ENCODE results near the gene OR9A2. TPM values are rescaled to one million over a fixed set of nuclear protein-coding genes. Genes with fewer than 3 reads are reported as not detected.

Gene OR9A2
- total and polyA plus RNA-seq, 4 donors = 0.82 TPM; not detected in 3

GRCh38 chr7:143043391-143043790 lies 16.5 kb upstream of the OR9A2 start:
- DNase-seq (no peak), ATAC-seq (ENCODE audit: insufficient read depth, low FRiP score) (no peak)
- no peaks in the 10 kb centered on the region for H3K9me3 ChIP-seq (ENCODE audit: control insufficient read depth in 4 of 4, insufficient read depth in 3 of 4, low read length in 3 of 4)
- H3K4me3 ChIP-seq = no peak overlapping the region
- no peaks in the 10 kb centered on the region for H3K36me3 ChIP-seq (ENCODE audit: control insufficient read depth in 4 of 4, insufficient read depth in 4 of 4, low read length in 4 of 4)
- no peak overlapping the region for H3K27ac ChIP-seq (ENCODE audit: low read depth in 1 of 2, low read length in 1 of 2)
- WGBS, 2 donors = 57 to 80% methylated on average over 2 of the region's 2 CpGs
- H3K4me1 ChIP-seq (ENCODE audit: control insufficient read depth in 5 of 5, insufficient read depth in 5 of 5, low read length in 5 of 5) = no peaks in the 10 kb centered on the region
- no peak overlapping the region for H3K9ac ChIP-seq (ENCODE audit: insufficient read depth in 1 of 2, low read length in 2 of 2)
- no peak for TF ChIP-seq CTCF (IDR thresholded peaks at IDR 0.05; ENCODE audit: control extremely low read depth, extremely low read depth)
- H3K27me3 ChIP-seq (ENCODE audit: control insufficient read depth in 3 of 3, insufficient read depth in 3 of 3, low read length in 2 of 3) = peaks cover 0 to 28% (median 0%) of the 10 kb centered on the region in 3 donors

- Histone ChIP-seq H3K9ac (ENCODE audit: insufficient read depth in 1 of 2, low read length in 2 of 2) (no peak overlapping the region), H3K4me1 (ENCODE audit: control insufficient read depth in 5 of 5, insufficient read depth in 5 of 5, low read length in 5 of 5) (no peaks in the 10 kb centered on the region), H3K36me3 (ENCODE audit: control insufficient read depth in 4 of 4, insufficient read depth in 4 of 4, low read length in 4 of 4) (no peaks in the 10 kb centered on the region), H3K4me3 (no peak overlapping the region), H3K27ac (ENCODE audit: low read depth in 1 of 2, low read length in 1 of 2) (no peak overlapping the region), H3K9me3 (ENCODE audit: control insufficient read depth in 4 of 4, insufficient read depth in 3 of 4, low read length in 3 of 4) (no peaks in the 10 kb centered on the region), H3K27me3 (ENCODE audit: control insufficient read depth in 3 of 3, insufficient read depth in 3 of 3, low read length in 2 of 3) (peaks cover 0 to 28% (median 0%) of the 10 kb centered on the region in 3 donors)
- DNase-seq (no peak), ATAC-seq (ENCODE audit: insufficient read depth, low FRiP score) (no peak)
- WGBS, 2 donors = 50 to 65% methylated on average over 6 of the region's 6 CpGs
- TF ChIP-seq CTCF (IDR thresholded peaks at IDR 0.05; ENCODE audit: control extremely low read depth, extremely low read depth) = no peak
Measured at GRCh38 chr7:143042790-143043271, 15.9 kb upstream of the OR9A2 start.

GRCh38 chr7:143042159-143042789 lies 15.3 kb upstream of the OR9A2 start:
- Histone ChIP-seq H3K27me3 (ENCODE audit: control insufficient read depth in 3 of 3, insufficient read depth in 3 of 3, low read length in 2 of 3) (peaks cover 0 to 28% (median 0%) of the 10 kb centered on the region in 3 donors), H3K4me3 (no peak overlapping the region), H3K36me3 (ENCODE audit: control insufficient read depth in 4 of 4, insufficient read depth in 4 of 4, low read length in 4 of 4) (no peaks in the 10 kb centered on the region), H3K9ac (ENCODE audit: insufficient read depth in 1 of 2, low read length in 2 of 2) (no peak overlapping the region), H3K4me1 (ENCODE audit: control insufficient read depth in 5 of 5, insufficient read depth in 5 of 5, low read length in 5 of 5) (no peaks in the 10 kb centered on the region), H3K9me3 (ENCODE audit: control insufficient read depth in 4 of 4, insufficient read depth in 3 of 4, low read length in 3 of 4) (no peaks in the 10 kb centered on the region), H3K27ac (ENCODE audit: low read depth in 1 of 2, low read length in 1 of 2) (no peak overlapping the region)
- ATAC-seq (ENCODE audit: insufficient read depth, low FRiP score) (no peak), DNase-seq (no peak)
- no peak for TF ChIP-seq CTCF (IDR thresholded peaks at IDR 0.05; ENCODE audit: control extremely low read depth, extremely low read depth)
- WGBS, 2 donors = 71 to 83% methylated on average over 3 of the region's 3 CpGs

- peaks cover 0 to 28% (median 0%) of the 10 kb centered on the region in 3 donors for H3K27me3 ChIP-seq (ENCODE audit: control insufficient read depth in 3 of 3, insufficient read depth in 3 of 3, low read length in 2 of 3)
- no peak overlapping the region for H3K9ac ChIP-seq (ENCODE audit: insufficient read depth in 1 of 2, low read length in 2 of 2)
- H3K36me3 ChIP-seq (ENCODE audit: control insufficient read depth in 4 of 4, insufficient read depth in 4 of 4, low read length in 4 of 4) = no peaks in the 10 kb centered on the region
- DNase-seq (no peak), ATAC-seq (ENCODE audit: insufficient read depth, low FRiP score) (no peak)
- WGBS, 2 donors = 91 to 98% methylated on average over 6 of the region's 6 CpGs
- H3K4me3 ChIP-seq = no peak overlapping the region
- no peak for TF ChIP-seq CTCF (IDR thresholded peaks at IDR 0.05; ENCODE audit: control extremely low read depth, extremely low read depth)
- H3K27ac ChIP-seq (ENCODE audit: low read depth in 1 of 2, low read length in 1 of 2) = no peak overlapping the region
- H3K4me1 ChIP-seq (ENCODE audit: control insufficient read depth in 5 of 5, insufficient read depth in 5 of 5, low read length in 5 of 5) = no peaks in the 10 kb centered on the region
- no peaks in the 10 kb centered on the region for H3K9me3 ChIP-seq (ENCODE audit: control insufficient read depth in 4 of 4, insufficient read depth in 3 of 4, low read length in 3 of 4)
Measured at GRCh38 chr7:143041346-143041745, 14.4 kb upstream of the OR9A2 start.
